ENCODE results near the gene KCNMB2. TPM values are rescaled to one million over a fixed set of nuclear protein-coding genes. Genes with fewer than 3 reads are reported as not detected.
A peak's percentile ranks its signal among the peaks of the same experiment; 100 is the strongest.

The KCNMB2 gene
- polyA plus RNA-seq, 2 of the 4 experiments (the other 2 are of a cell fraction): not detected

GRCh38 chr3:178508443-178508825 is 27.8 kb upstream of the KCNMB2 start:
- TF ChIP-seq HMGXB4 (CRISPR knock-in tag; IDR thresholded peaks at IDR 0.05; ENCODE audit: borderline replicate concordance) (no peak), TFCP2L1 (CRISPR knock-in tag; IDR thresholded peaks at IDR 0.05) (no peak), RARB (CRISPR knock-in tag; IDR thresholded peaks at IDR 0.05) (no peak), ZFP36 (IDR thresholded peaks at IDR 0.05; ENCODE audit: borderline replicate concordance, partially characterized antibody) (no peak), ZC3H11A (IDR thresholded peaks at IDR 0.05) (no peak), POLR2AphosphoS2 (conservative IDR thresholded peaks at IDR 0.05; ENCODE audit: low read length) (no peak), ZNF302 (CRISPR knock-in tag; IDR thresholded peaks at IDR 0.05) (no peak), HOXB13 (CRISPR knock-in tag; IDR thresholded peaks at IDR 0.05; ENCODE audit: low read depth) (no peak), NFE2L2 (conservative IDR thresholded peaks at IDR 0.05; ENCODE audit: low read length) (no peak), EP300 (IDR thresholded peaks at IDR 0.05) (no peak), NPAS2 (CRISPR knock-in tag; IDR thresholded peaks at IDR 0.05; ENCODE audit: borderline replicate concordance) (no peak), MYC (IDR thresholded peaks at IDR 0.05; ENCODE audit: borderline replicate concordance, low read length) (no peak), FOSB (CRISPR knock-in tag; IDR thresholded peaks at IDR 0.05) (no peak), HDAC2 (IDR thresholded peaks at IDR 0.05) (no peak), RCOR1 (IDR thresholded peaks at IDR 0.05; ENCODE audit: low read depth, low read length) (no peak), EHMT2 (IDR thresholded peaks at IDR 0.05; ENCODE audit: low read depth) (no peak)

GRCh38 chr3:178510496-178510895 is 25.7 kb upstream of the KCNMB2 start:
- ATAC-seq: no peak
- Histone ChIP-seq H3K27ac (no peak overlapping the region), H3K4me1 (no peaks in the 10 kb centered on the region), H3K4me2 (no peak overlapping the region), H3K9me3 (no peaks in the 10 kb centered on the region), H3K4me3 (no peak overlapping the region)
- ChIA-PET CTCF (no interaction called here), POLR2A (no interaction called here)
- no peak for DNase-seq (ENCODE audit: low read depth in 1 of 2, low spot score in 1 of 2)
- peak; percentile 26 for TF ChIP-seq MAFK (IDR thresholded peaks at IDR 0.05; ENCODE audit: partially characterized antibody)
- TF ChIP-seq ATOH8 (CRISPR knock-in tag; IDR thresholded peaks at IDR 0.05; ENCODE audit: low read depth): no peak
- TF ChIP-seq HDAC2 (IDR thresholded peaks at IDR 0.05): no peak
- no peak for FAIRE-seq

More at GRCh38 chr3:178508443-178508825, 27.8 kb upstream of the KCNMB2 start:
- H3K9me3 ChIP-seq: no peaks in the 10 kb centered on the region
- H3K27ac ChIP-seq: no peak overlapping the region
- no peak overlapping the region for H3K4me2 ChIP-seq
- no peak overlapping the region for H3K4me3 ChIP-seq
- ChIA-PET POLR2A (no interaction called here), CTCF (no interaction called here)
- FAIRE-seq (no peak), DNase-seq (ENCODE audit: low read depth in 1 of 2, low spot score in 1 of 2) (no peak), ATAC-seq (no peak)
- H3K4me1 ChIP-seq: no peaks in the 10 kb centered on the region
- 45% methylated on average over 2 of the region's 2 CpGs for WGBS (ENCODE audit: missing lambda C conversion rate)

GRCh38 chr3:178512647-178513046 is 23.6 kb upstream of the KCNMB2 start:
- H3K27ac ChIP-seq: no peak overlapping the region
- FAIRE-seq (no peak), ATAC-seq (no peak), DNase-seq (ENCODE audit: low read depth in 1 of 2, low spot score in 1 of 2) (no peak)
- H3K9me3 ChIP-seq: no peaks in the 10 kb centered on the region
- 40% methylated on average over 5 of the region's 5 CpGs for WGBS (ENCODE audit: missing lambda C conversion rate)
- no peak overlapping the region for H3K4me2 ChIP-seq
- no peak overlapping the region for H3K4me3 ChIP-seq
- TF ChIP-seq POLR2AphosphoS2 (conservative IDR thresholded peaks at IDR 0.05; ENCODE audit: low read length): no peak
- TF ChIP-seq CBX8 (IDR thresholded peaks at IDR 0.05): no peak
- TF ChIP-seq USF2 (IDR thresholded peaks at IDR 0.05): no peak
- TF ChIP-seq CEBPB (IDR thresholded peaks at IDR 0.05): no peak
- no peak for TF ChIP-seq MAZ (IDR thresholded peaks at IDR 0.05; ENCODE audit: borderline replicate concordance, low read depth, low read length)
- POLR2A ChIA-PET: no interaction called here
- H3K4me1 ChIP-seq: no peaks in the 10 kb centered on the region
- CTCF ChIA-PET: no interaction called here

Measured in A549 (cell line).